Retina (tissue), 1 donor: ENCODE measurements around the gene ADGRF1.
"Not testable (repeated sequence)": the region's sequence is repeated elsewhere in the genome, so short reads cannot be mapped to it uniquely, and the experiment has no call there.

Experiments
- DNase-seq: peaks from one replicate; pipeline ENCODE4 v3.0.0-alpha.2; 2016

Gene ADGRF1

GRCh38 chr6:47042275-47042791, at the start of gene ADGRF1:
Gene ADGRF1 (minus strand): TSS chr6:47042332. CDS start chr6:47029061, 13,271 bp downstream.
- DNase-seq, result no peak

- DNase-seq, result no peak
These were observed 48.7 kb upstream of the ADGRF1 start for GRCh38 chr6:47090881-47091280.

GRCh38 chr6:47089473-47089872, 47.3 kb upstream of the ADGRF1 start:
- not testable (repeated sequence) for DNase-seq

GRCh38 chr6:47086051-47086770, 44.1 kb upstream of the ADGRF1 start:
- no peak for DNase-seq

GRCh38 chr6:47084610-47085009, 42.5 kb upstream of the ADGRF1 start:
- DNase-seq, result no peak

- DNase-seq, result no peak
These were observed 41.5 kb upstream of the ADGRF1 start for GRCh38 chr6:47083586-47084047.

GRCh38 chr6:47080083-47080596, 38.0 kb upstream of the ADGRF1 start:
- DNase-seq, result no peak

- no peak for DNase-seq
These were observed 37.5 kb upstream of the ADGRF1 start for GRCh38 chr6:47079638-47080037.

- DNase-seq, result no peak
These were observed 36.9 kb upstream of the ADGRF1 start for GRCh38 chr6:47078991-47079390.

- DNase-seq, result no peak
These were observed 34.6 kb upstream of the ADGRF1 start for GRCh38 chr6:47076422-47077344.

- DNase-seq, result no peak
These were observed 33.7 kb upstream of the ADGRF1 start for GRCh38 chr6:47075741-47076421.

GRCh38 chr6:47075168-47075567, 33.0 kb upstream of the ADGRF1 start:
- no peak for DNase-seq

- no peak for DNase-seq
These were observed 31.3 kb upstream of the ADGRF1 start for GRCh38 chr6:47073125-47074110.

- DNase-seq, result no peak
These were observed 30.5 kb upstream of the ADGRF1 start for GRCh38 chr6:47072667-47073066.

- no peak for DNase-seq
These were observed 29.5 kb upstream of the ADGRF1 start for GRCh38 chr6:47071681-47072080.

GRCh38 chr6:47070461-47070860, 28.3 kb upstream of the ADGRF1 start:
- DNase-seq, result no peak

GRCh38 chr6:47069156-47069555, 27.0 kb upstream of the ADGRF1 start:
- no peak for DNase-seq

GRCh38 chr6:47066418-47066817, 24.3 kb upstream of the ADGRF1 start:
- no peak for DNase-seq

- no peak for DNase-seq
These were observed 22.1 kb upstream of the ADGRF1 start for GRCh38 chr6:47064274-47064673.

GRCh38 chr6:47062346-47062745, 20.2 kb upstream of the ADGRF1 start:
- DNase-seq, result no peak
